ENCODE measurements around the gene MYO1C.
A peak's percentile ranks its signal among the peaks of the same experiment; 100 is the strongest.

MYO1C gene

GRCh38 chr17:1506649-1507267, 14.3 kb upstream of the MYO1C start:
- no peak for DNase-seq (ENCODE audit: low read depth)

- DNase-seq (ENCODE audit: low read depth): no peak
Observed at GRCh38 chr17:1505586-1505985, 13.1 kb upstream of the MYO1C start.

GRCh38 chr17:1504866-1505265, 12.4 kb upstream of the MYO1C start:
- DNase-seq (ENCODE audit: low read depth): no peak

- no peak for DNase-seq (ENCODE audit: low read depth)
Observed at GRCh38 chr17:1503699-1504098, 11.2 kb upstream of the MYO1C start.

- no peak for DNase-seq (ENCODE audit: low read depth)
Observed at GRCh38 chr17:1498869-1499268, 6.4 kb upstream of the MYO1C start.

GRCh38 chr17:1498233-1498632, 5.7 kb upstream of the MYO1C start:
- DNase-seq (ENCODE audit: low read depth): no peak

- DNase-seq (ENCODE audit: low read depth): no peak
Observed at GRCh38 chr17:1497831-1498230, 5.3 kb upstream of the MYO1C start.

- DNase-seq (ENCODE audit: low read depth): no peak
Observed at GRCh38 chr17:1496869-1497268, 4.4 kb upstream of the MYO1C start.

- no peak for DNase-seq (ENCODE audit: low read depth)
Observed at GRCh38 chr17:1495265-1495989, 2.9 kb upstream of the MYO1C start.

GRCh38 chr17:1494736-1495253, 2.3 kb upstream of the MYO1C start:
- no peak for DNase-seq (ENCODE audit: low read depth)

- DNase-seq (ENCODE audit: low read depth): no peak
Observed at GRCh38 chr17:1494203-1494602, 1.7 kb upstream of the MYO1C start.

- no peak for DNase-seq (ENCODE audit: low read depth)
Observed at GRCh38 chr17:1493291-1493980, 950 bp upstream of the MYO1C start.

GRCh38 chr17:1491443-1492248, 840 bp downstream of the MYO1C start:
- no peak for DNase-seq (ENCODE audit: low read depth)

- peak; percentile 38 for DNase-seq (ENCODE audit: low read depth)
Observed at GRCh38 chr17:1490643-1491442, 1.6 kb downstream of the MYO1C start.

- no peak for DNase-seq (ENCODE audit: low read depth)
Observed at GRCh38 chr17:1488826-1489270, 3.6 kb downstream of the MYO1C start.

GRCh38 chr17:1487939-1488825, 4.3 kb downstream of the MYO1C start:
- DNase-seq (ENCODE audit: low read depth): peak; percentile 65

- DNase-seq (ENCODE audit: low read depth): peak; percentile 74
Observed at GRCh38 chr17:1486802-1487695, 5.4 kb downstream of the MYO1C start.

GRCh38 chr17:1485423-1486376, 6.8 kb downstream of the MYO1C start:
- peak; percentile 54 for DNase-seq (ENCODE audit: low read depth)
